Memory B cell (primary cell): Measurements from ENCODE around the gene EEF1AKMT2.

ENCODE experiments used
- ATAC-seq: fragments of 150-1000 bp; cut with Tn5 transposase; 2 replicates; pipeline ENCODE4 v1.10.0; 2021; ENCODE audit warnings: low read depth, mild to moderate bottlenecking, moderate library complexity
- DNase-seq, 2 donors: peaks; one replicate each; pipeline ENCODE4 v3.0.0; 2022; ENCODE audit warnings: low spot score in 2 of 2
- H3K27ac Mint-ChIP-seq: one replicate; pipeline ENCODE4 v1.8.0; 2022; ENCODE audit warnings: mild to moderate bottlenecking, moderate library complexity, mixed read lengths
- H3K27me3 Mint-ChIP-seq: one replicate; pipeline ENCODE4 v1.8.0; 2022; ENCODE audit warnings: mixed read lengths
- H3K36me3 Mint-ChIP-seq: one replicate; pipeline ENCODE4 v1.8.0; 2022; ENCODE audit warnings: mild to moderate bottlenecking, mixed read lengths
- H3K4me1 Mint-ChIP-seq: one replicate; pipeline ENCODE4 v1.8.0; 2022; ENCODE audit warnings: mixed read lengths
- H3K4me3 Mint-ChIP-seq: one replicate; pipeline ENCODE4 v1.8.0; 2022; ENCODE audit warnings: mild to moderate bottlenecking, moderate library complexity, mixed read lengths
- H3K9me3 Mint-ChIP-seq: one replicate; pipeline ENCODE4 v1.8.0; 2022; ENCODE audit warnings: mixed read lengths

Gene EEF1AKMT2

GRCh38 chr10:124738441-124738840 lies 53.2 kb downstream of the EEF1AKMT2 start:
- Mint-ChIP-seq H3K36me3 (peaks cover 7% of the 10 kb centered on the region), H3K4me3 (peak overlapping the region; percentile 38), H3K9me3 (no peaks in the 10 kb centered on the region), H3K27me3 (no peaks in the 10 kb centered on the region), H3K27ac (peak overlapping the region; percentile 92), H3K4me1 (peaks cover 67% of the 10 kb centered on the region)
- no peak for ATAC-seq
- DNase-seq = no peak

GRCh38 chr10:124737708-124738107 lies 54.0 kb downstream of the EEF1AKMT2 start:
- H3K27me3 Mint-ChIP-seq = no peaks in the 10 kb centered on the region
- H3K36me3 Mint-ChIP-seq = peaks cover 11% of the 10 kb centered on the region
- H3K4me1 Mint-ChIP-seq = peaks cover 74% of the 10 kb centered on the region
- no peaks in the 10 kb centered on the region for H3K9me3 Mint-ChIP-seq
- no peak overlapping the region for H3K4me3 Mint-ChIP-seq
- no peak for DNase-seq
- H3K27ac Mint-ChIP-seq = peak overlapping the region; percentile 63
- ATAC-seq = no peak

- no peak for ATAC-seq
- H3K9me3 Mint-ChIP-seq = no peaks in the 10 kb centered on the region
- H3K27me3 Mint-ChIP-seq = no peaks in the 10 kb centered on the region
- H3K36me3 Mint-ChIP-seq = peaks cover 12% of the 10 kb centered on the region
- DNase-seq = no peak
- H3K4me3 Mint-ChIP-seq = peak overlapping the region; percentile 56
- peaks cover 74% of the 10 kb centered on the region for H3K4me1 Mint-ChIP-seq
- H3K27ac Mint-ChIP-seq = peak overlapping the region; percentile 63
Measured at GRCh38 chr10:124737221-124737620, 54.5 kb downstream of the EEF1AKMT2 start.

DNA sequence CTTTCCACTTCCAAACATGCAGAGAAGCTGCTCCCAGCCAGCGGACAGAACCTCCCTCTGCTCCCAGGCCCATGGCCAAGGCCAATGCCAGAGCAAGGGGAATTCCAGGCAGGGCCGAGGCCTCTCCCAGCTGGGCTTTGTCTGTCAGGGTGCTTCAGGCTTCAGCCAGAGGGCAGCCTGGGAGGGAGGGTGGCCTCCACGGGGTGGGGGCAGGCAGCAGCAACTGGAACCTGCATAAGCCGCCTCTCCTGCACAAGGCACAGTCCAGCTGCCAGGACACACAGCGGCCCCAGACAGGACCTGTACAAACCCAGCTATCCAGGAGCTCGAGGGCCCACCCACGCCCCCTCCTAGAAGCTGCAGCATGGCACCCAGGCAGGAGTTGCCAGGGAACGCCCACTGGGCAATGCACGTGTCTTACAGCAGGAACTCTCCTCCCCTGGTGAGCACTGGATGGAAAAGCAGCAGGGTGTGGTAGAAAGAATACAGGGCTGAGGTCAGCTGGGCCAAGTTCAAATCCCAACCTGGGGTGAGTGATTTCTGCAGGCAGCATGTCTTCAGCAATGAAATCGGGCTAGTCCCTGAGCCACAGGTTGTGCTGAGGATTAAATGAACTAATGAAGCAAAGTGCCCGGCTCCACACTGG lies 55.1 kb downstream of the EEF1AKMT2 start:
- Mint-ChIP-seq H3K4me3 (peak overlapping the region; percentile 56), H3K4me1 (peaks cover 79% of the 10 kb centered on the region), H3K27me3 (no peaks in the 10 kb centered on the region), H3K9me3 (no peaks in the 10 kb centered on the region), H3K27ac (peak overlapping the region; percentile 98), H3K36me3 (peaks cover 12% of the 10 kb centered on the region)
- no peak for ATAC-seq
- no peak for DNase-seq

DNA sequence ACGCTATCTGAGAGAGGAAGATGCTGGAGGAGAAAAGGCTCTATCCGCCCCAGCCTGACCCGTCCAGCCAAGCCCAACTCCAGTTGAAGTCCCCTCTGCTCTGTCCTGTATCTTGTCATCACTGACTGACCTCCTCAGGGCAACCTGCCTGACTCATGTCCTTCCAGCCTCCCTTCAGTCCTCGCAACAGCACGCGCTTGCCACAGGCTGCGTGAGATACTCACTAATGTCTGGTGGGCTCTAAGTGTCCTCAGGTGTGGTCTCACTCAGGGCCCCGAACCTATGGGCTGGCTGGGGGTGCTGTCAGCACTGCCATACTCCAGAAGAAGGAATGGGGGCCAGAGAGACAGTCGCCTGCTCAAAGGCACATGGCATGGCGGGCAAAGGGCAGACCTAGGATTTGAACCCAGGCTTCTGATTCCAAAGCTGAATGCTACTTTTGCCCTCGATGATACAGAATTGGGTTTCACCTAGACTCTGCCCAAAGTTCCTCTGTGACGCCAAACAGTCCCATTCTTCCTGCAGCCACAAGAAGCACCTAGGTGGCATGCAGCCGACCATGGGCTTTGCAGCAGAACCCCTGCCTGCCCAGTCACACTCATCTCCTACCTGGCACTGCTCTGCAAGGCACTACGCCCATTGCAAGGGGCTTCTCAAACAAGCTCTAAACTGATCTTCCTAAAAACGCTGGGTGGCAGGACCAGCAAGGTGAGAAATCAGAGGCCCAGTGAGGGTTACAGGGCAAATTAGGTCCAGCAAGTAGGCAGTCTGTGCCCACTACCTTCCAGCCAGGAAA lies 56.0 kb downstream of the EEF1AKMT2 start:
- Mint-ChIP-seq H3K9me3 (no peaks in the 10 kb centered on the region), H3K27me3 (no peaks in the 10 kb centered on the region), H3K4me1 (peaks cover 73% of the 10 kb centered on the region), H3K4me3 (peak overlapping the region; percentile 49), H3K36me3 (peaks cover 12% of the 10 kb centered on the region), H3K27ac (peak overlapping the region; percentile 98)
- no peak for ATAC-seq
- DNase-seq = no peak

- Mint-ChIP-seq H3K9me3 (no peaks in the 10 kb centered on the region), H3K4me1 (peaks cover 67% of the 10 kb centered on the region), H3K36me3 (peaks cover 13% of the 10 kb centered on the region), H3K27ac (peak overlapping the region; percentile 98), H3K4me3 (peak overlapping the region; percentile 78), H3K27me3 (no peaks in the 10 kb centered on the region)
- ATAC-seq (peak; percentile 80), DNase-seq (peak in 1 of 2 donors; percentile 46)
Measured at GRCh38 chr10:124734311-124735166, 57.1 kb downstream of the EEF1AKMT2 start.

DNA sequence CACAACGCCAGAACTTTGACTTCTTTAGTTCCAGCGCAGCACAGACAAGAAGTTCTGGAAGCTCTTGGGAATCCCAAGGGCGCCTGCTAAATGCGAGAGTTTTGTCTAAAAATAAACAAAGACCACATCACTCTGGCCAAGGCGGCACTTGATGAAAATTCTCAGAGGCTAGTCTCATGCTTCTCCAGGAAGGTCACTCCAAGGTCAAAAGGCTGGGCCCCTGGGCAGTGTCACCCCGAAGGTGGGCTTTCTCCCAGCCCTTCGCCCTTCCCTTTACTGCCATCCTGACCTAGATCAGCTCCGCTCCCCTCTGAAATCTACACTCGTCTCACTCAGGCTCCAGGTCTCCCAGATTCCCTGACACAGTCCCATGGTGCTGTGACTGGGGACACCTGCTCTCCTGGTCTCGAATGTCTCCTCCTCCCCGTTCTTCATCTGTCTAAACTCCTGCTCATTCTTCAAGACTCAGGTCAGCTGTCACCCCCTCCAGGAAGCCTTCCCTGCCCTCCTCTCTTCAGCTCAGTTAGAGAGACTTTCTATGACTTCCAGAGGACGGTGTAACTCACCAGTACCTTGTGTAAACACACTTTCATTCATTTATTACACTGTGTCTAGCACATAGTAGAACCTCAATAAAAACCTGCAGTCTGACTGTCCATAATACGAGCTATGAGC lies 58.0 kb downstream of the EEF1AKMT2 start:
- peaks cover 13% of the 10 kb centered on the region for H3K36me3 Mint-ChIP-seq
- peak overlapping the region; percentile 98 for H3K27ac Mint-ChIP-seq

GRCh38 chr10:124732931-124733570 lies 58.6 kb downstream of the EEF1AKMT2 start:
- H3K36me3 Mint-ChIP-seq = peaks cover 11% of the 10 kb centered on the region
- H3K27me3 Mint-ChIP-seq = no peaks in the 10 kb centered on the region
- ATAC-seq (peak; percentile 55), DNase-seq (no peak)
- peaks cover 71% of the 10 kb centered on the region for H3K4me1 Mint-ChIP-seq
- peak overlapping the region; percentile 74 for H3K4me3 Mint-ChIP-seq
- no peaks in the 10 kb centered on the region for H3K9me3 Mint-ChIP-seq
- H3K27ac Mint-ChIP-seq = peak overlapping the region; percentile 98

More for the DNA sequence above, 58.0 kb downstream of the EEF1AKMT2 start:
- Mint-ChIP-seq H3K4me3 (peak overlapping the region; percentile 78), H3K4me1 (peaks cover 67% of the 10 kb centered on the region), H3K9me3 (no peaks in the 10 kb centered on the region), H3K27me3 (no peaks in the 10 kb centered on the region)
- DNase-seq (no peak), ATAC-seq (no peak)

GRCh38 chr10:124731551-124731950 lies 60.1 kb downstream of the EEF1AKMT2 start:
- Mint-ChIP-seq H3K36me3 (peaks cover 11% of the 10 kb centered on the region), H3K4me3 (no peak overlapping the region), H3K27me3 (no peaks in the 10 kb centered on the region), H3K9me3 (no peaks in the 10 kb centered on the region), H3K27ac (peak overlapping the region; percentile 98), H3K4me1 (peaks cover 65% of the 10 kb centered on the region)
- ATAC-seq (no peak), DNase-seq (no peak)

GRCh38 chr10:124730790-124731189 lies 60.9 kb downstream of the EEF1AKMT2 start:
- Mint-ChIP-seq H3K27ac (peak overlapping the region; percentile 98), H3K27me3 (no peaks in the 10 kb centered on the region), H3K4me1 (peaks cover 62% of the 10 kb centered on the region), H3K9me3 (no peaks in the 10 kb centered on the region), H3K4me3 (no peak overlapping the region), H3K36me3 (peaks cover 6% of the 10 kb centered on the region)
- DNase-seq = no peak
- ATAC-seq = no peak

- H3K27ac Mint-ChIP-seq = peak overlapping the region; percentile 98
- H3K4me3 Mint-ChIP-seq = peak overlapping the region; percentile 71
- peaks cover 57% of the 10 kb centered on the region for H3K4me1 Mint-ChIP-seq
- peaks cover 11% of the 10 kb centered on the region for H3K36me3 Mint-ChIP-seq
- no peaks in the 10 kb centered on the region for H3K27me3 Mint-ChIP-seq
- DNase-seq (no peak), ATAC-seq (no peak)
- H3K9me3 Mint-ChIP-seq = no peaks in the 10 kb centered on the region
Measured at GRCh38 chr10:124728830-124729661, 62.6 kb downstream of the EEF1AKMT2 start.

GRCh38 chr10:124728071-124728829 lies 63.4 kb downstream of the EEF1AKMT2 start:
- peaks cover 14% of the 10 kb centered on the region for H3K36me3 Mint-ChIP-seq
- H3K27ac Mint-ChIP-seq = peak overlapping the region; percentile 98
- H3K4me1 Mint-ChIP-seq = peaks cover 58% of the 10 kb centered on the region
- H3K4me3 Mint-ChIP-seq = peak overlapping the region; percentile 71
- DNase-seq = peak in 1 of 2 donors; percentile 52
- no peaks in the 10 kb centered on the region for H3K27me3 Mint-ChIP-seq
- no peaks in the 10 kb centered on the region for H3K9me3 Mint-ChIP-seq
- peak; percentile 75 for ATAC-seq
